Activated CD8-positive, alpha-beta memory T cell treated with anti-CD3 and anti-CD28 coated beads, Interleukin-2, amount 50 U/mL, for 48 hours (primary cell): ENCODE measurements around the gene NEAT1.

ENCODE experiments used
- DNase-seq: peaks from one replicate; pipeline ENCODE4 v3.0.0-alpha.2; 2020

NEAT1 gene

DNA sequence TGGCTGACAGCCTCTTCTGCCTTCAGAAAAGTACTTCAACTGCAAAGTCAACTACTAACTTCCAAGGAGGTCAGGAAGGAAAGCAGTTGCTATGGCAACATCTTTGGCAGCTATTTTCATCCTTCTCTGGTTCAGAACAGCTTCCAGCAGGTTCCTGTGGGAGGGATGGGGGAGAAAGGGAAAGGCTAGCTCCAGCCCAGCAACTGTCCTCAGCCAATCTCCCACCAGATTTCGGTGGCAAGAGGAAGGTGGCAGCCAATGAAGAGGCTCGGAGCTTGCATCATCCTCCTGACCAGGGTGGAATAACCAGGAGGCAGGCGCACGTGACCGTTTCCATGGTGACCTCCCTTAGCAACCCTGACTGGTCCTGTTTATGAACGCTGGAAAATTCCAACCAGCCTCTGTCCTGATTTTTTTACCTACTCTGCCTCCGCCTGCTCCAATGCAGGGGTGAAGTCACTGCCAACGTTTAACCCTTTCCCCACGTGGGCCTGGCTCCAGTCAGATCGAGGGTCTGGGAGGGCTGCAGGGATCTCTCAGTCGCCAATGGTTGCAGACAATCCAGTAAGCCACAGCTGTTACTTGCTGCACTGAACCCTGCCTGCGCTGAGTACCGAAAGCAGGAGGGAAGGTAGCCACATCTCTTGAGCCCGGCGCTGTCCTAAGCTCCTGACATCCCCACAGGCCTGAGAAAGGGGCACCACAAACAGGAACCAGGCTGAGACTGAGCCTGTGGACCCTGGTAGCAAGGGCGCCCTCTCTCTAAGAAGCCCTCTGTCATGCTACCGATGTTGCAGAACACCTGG lies 65.1 kb downstream of the NEAT1 start:
- no peak for DNase-seq

DNA sequence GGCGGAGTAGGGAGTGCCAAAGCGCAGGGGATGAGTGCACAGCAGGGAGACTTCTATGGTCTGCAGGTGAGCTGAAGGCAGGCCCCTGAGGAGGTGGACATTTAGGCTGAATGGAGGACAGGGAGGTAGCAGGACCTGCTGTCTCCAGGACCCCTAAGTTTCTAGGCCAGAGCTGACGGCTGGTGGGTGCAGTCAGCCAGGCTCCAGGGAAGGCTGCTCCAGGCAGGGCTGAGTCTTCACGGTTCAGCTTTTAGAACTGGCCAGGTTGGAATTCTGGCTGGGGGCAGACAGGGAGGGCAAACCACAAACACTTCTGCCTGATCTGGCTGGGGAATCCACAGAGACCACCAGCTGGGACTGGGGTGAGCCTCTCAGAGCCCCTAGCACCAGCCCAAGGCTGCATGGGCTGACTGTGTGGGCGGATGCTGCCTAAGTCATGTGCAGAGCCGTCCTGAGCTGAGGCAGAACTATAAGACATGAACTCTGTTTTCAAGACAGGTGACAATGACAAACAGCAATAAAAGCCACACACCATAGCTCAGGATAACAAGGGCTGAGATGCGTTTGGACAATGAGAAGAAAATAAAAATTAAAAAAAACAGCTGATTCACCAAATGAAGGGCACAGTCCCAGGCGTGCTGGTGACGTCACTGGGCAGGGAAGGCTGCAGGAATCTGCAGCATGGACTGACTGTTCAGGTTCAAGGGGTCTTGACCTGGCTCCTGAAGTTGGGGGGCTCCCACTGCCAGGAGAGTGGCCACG lies 65.9 kb downstream of the NEAT1 start:
- no peak for DNase-seq

DNA sequence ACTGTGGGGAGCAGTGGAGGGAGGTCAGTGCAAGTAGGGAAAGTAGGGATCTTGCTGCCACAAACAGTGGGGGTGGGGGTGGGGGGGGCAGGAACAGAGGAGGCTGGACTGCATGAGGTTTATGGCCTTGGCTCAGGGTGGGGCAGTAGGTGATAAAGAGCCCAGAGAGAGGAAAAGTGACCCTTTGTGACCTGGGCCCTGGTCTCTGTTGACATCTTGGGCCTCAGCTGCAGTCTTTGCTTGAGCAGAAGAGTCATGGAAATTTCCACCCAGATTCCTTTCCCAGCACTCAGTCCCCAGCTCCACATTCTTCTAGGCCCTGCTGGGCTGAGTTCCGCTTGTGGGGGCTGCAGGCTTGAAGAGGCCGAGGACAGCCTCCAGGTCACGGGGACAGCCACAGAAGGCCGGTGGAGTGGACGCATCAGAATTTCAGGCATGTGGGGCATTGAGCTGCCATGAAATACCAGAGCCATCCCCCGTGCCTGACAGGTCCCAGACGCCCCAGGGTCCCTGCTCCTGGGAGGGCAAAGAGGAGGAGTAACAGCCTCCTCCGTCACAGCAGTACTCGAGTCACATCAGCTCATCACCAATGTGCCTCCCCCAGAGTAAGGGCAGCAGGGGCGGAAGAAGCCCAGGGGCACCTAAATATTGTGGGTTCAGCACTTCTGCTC lies 66.6 kb downstream of the NEAT1 start:
- DNase-seq: no peak

DNA sequence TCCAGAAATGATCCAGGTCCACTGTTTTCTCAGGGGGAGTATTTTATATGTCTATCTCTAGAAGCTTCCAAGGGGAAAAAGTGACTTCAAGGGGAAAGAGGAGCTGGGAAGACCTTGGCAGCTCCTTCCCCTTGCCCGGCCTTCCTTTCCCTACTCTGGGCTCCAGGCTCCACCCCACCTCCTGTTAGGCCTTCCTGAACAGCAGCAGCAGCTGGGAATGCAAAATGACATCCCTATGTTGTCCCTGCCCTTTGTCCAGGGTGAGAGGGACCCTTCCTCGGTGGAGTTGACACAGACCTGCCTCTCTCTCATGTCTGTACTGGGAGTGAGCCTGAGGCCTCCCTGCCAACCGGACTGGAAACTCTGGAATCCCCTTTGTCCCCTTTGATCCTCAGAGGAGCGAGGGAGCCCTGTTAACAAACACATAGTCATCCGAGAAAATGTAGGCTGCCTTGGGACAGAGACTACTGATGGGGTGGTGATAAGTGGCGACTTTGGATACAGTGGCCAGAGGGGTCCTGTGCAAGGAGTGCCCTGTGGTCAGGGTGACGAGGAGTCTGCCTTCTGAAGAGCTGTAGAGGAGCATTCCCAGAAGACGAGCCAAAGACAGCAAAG lies 67.2 kb downstream of the NEAT1 start:
- no peak for DNase-seq

DNA sequence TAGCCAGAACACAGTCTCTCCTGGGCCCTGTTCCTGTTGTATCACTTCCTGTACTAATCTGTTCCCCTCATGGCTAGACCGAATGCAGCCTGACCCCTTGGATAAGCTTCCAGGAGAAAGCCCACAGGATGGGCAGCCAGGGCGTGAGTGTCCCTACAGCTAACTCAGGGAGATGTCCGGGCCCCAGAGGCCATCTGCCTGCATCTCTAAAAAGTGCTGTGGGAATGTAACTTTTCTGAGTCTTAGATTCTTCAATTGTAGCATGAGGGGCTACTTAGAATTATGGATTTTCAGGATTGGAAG lies 68.5 kb downstream of the NEAT1 start:
- DNase-seq: no peak

DNA sequence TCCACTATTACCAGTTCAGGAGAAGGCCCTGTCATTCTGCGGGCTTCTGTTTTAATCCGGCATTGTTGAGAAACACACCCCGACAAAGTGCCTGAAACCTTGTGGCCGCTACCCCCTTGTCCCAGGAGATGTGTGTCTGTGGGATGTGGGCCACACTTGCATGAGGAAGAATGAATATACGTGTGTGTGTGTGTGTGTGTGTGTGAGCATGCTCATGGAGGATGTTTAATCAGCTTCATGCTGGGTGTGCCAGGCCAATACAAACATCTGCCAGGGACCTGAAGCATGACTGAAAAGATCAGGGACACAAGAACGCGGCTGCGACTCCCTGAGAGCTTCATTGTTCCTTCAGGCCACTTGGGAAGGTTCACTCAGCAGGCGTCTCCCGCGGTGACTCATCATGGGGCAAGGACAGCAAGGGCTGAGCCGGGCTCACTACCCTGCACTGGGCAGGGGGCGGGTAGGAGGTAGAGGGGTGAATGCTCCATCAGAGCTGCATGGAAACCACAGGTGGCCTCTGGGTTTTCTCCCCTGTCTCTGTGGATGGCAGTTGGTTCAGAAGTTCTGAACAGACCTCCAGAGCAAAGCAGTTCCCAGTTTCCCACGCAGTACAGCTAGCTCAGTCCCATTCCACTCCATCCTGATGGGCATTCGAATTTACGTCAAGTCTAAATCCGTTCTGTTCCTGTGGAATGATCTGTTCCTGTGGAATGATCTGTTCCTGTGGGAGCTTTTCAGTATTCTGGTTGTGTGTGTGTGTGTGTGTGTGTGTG lies 69.2 kb downstream of the NEAT1 start:
- DNase-seq: no peak

DNA sequence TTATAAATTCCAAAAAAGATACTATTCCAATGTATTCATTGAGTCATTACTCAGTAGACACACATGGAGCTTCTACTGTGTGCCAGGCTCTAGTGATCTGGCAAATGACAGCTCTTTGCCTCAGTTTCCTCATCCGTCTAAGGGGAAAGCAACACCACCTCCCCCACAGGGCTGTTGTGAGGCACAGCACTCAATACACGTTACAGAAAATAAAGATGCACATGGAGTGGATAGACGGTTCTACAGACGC lies 69.7 kb downstream of the NEAT1 start:
- no peak for DNase-seq

DNA sequence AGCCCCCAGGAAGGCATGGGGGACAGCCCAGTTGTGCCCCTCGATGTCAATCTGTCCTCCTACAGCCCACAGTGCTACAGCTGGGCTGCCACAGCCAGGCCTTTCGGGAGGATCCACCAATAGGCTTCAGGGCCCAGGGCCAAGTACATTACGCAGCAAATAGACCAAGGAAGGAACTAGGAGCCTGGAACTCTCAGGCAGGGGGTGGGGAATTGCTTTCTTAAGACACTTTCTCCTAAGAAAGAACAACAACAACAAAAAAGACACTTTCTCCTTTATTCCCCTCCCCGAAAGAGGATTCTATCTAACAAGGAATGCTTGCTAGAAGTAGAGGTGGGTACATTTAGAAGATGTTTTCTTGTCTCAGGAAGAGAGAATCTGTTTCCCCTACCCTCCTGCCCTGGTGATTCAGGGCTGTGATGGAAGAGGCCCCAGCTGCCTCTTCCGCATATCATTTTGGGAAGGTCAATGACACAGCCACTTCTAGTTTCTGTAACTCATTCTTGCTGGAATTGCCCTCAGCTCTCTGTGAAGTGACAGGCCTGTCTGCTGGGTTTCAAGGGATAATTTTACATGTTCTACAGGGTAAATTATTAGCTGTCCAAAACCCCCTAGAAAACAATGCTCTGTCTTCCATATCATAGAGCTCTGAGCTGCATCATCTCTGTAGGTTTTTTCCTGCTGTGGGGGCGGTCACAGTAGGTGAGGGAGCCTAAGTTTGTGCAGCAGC lies 70.2 kb downstream of the NEAT1 start:
- DNase-seq: no peak

DNA sequence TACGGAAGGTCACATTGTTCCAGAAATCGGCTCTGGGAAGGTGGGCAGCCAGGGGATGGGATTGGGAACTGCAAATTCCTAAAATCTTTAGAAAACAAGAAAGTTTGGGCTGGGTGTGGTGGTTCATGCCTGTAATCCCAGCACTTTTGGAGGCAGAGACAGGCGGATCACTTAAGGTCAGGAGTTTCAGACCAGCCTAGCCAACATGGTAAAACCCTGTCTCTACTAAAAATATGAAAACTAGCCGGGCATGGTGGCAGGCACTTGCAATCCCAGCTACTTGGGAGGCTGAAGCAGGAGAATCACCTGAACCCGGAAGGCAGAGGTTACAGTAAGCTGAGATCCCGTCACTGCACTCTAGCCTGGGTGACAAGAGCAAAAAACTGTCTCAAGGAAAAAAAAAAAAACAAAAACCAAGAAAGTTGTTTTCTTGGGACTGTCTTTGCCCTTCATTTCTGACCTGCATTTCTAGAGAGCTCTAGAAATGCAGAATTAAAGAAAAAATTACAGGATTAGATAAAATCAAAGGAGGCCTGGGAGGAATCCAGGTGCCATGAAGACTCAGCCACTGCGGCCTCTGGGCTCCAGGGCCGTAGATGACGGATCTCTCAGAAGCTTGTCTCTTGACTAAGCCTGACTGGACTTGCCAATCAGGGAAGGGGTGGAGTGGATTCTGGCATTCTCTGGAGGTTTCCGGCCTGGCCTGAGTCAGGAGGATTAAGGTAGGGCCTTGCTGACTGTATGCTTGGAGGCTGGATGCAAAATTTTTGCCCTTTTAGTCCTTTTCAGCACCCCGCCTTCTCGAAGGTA lies 71.0 kb downstream of the NEAT1 start:
- no peak for DNase-seq
